ENCODE data around the gene SLC22A8.
"Not testable (repeated sequence)": the region's sequence is repeated elsewhere in the genome, so short reads cannot be mapped to it uniquely, and the experiment has no call there.

The SLC22A8 gene

GRCh38 chr11:62985041-62985750 is 30.4 kb downstream of the SLC22A8 start:
- DNase-seq, result no peak

GRCh38 chr11:62984451-62984991 is 31.1 kb downstream of the SLC22A8 start, which contains the start of gene SLC22A6:
SLC22A6 (minus strand) TSS chr11:62984967; CDS start chr11:62984690, 277 bp downstream.
- no peak for DNase-seq

GRCh38 chr11:62983536-62984199 is 32.0 kb downstream of the SLC22A8 start:
- DNase-seq, result no peak

GRCh38 chr11:62981743-62982142 is 33.9 kb downstream of the SLC22A8 start:
- no peak for DNase-seq

- peak; percentile 5 for DNase-seq
Observed at GRCh38 chr11:62980133-62980760, 35.4 kb downstream of the SLC22A8 start.

- no peak for DNase-seq
Observed at GRCh38 chr11:62976109-62976508, 39.5 kb downstream of the SLC22A8 start.

GRCh38 chr11:62974848-62975522 is 40.7 kb downstream of the SLC22A8 start:
- peak; percentile 7 for DNase-seq

GRCh38 chr11:62965574-62965973 is 50.1 kb downstream of the SLC22A8 start:
- no peak for DNase-seq

- no peak for DNase-seq
Observed at GRCh38 chr11:62962391-62962790, 53.2 kb downstream of the SLC22A8 start.

GRCh38 chr11:62961017-62961570 is 54.5 kb downstream of the SLC22A8 start:
- DNase-seq, result no peak

- no peak for DNase-seq
Observed at GRCh38 chr11:62959422-62959980, 56.1 kb downstream of the SLC22A8 start.

- DNase-seq, result peak; percentile 30
Observed at GRCh38 chr11:62958547-62959421, 56.9 kb downstream of the SLC22A8 start.

GRCh38 chr11:62957147-62957546 is 58.5 kb downstream of the SLC22A8 start:
- DNase-seq, result no peak

GRCh38 chr11:62954478-62954877 is 61.2 kb downstream of the SLC22A8 start:
- no peak for DNase-seq

- no peak for DNase-seq
Observed at GRCh38 chr11:62953811-62954210, 61.8 kb downstream of the SLC22A8 start.

- no peak for DNase-seq
Observed at GRCh38 chr11:62948765-62949320, 66.8 kb downstream of the SLC22A8 start.

GRCh38 chr11:62945538-62945937 is 70.1 kb downstream of the SLC22A8 start:
- DNase-seq, result not testable (repeated sequence)

All from fibroblast of upper back skin (primary cell).